HCT116 (cell line): ENCODE data around the gene NRAP. TPM values are rescaled to one million over a fixed set of nuclear protein-coding genes. Genes with fewer than 3 reads are reported as not detected.

Source experiments
- ATAC-seq: fragments of 200-7000 bp; cut with Tn5 transposase; 2 replicates; pipeline ENCODE4 v1.9.1; 2020; ENCODE audit warnings: mild to moderate bottlenecking, moderate library complexity
- BruUV-seq: library from RNA; stranded (reverse); fragments of 400-500 nt; replicated peaks from 2 replicates; lab custom pipeline; 2021; lab: Mats Ljungman, UMichigan
- CTCF ChIA-PET: fragments of 300-600 bp; sonication (Branson Sonifier 250); formaldehyde crosslinking; loops from one replicate; lab custom pipeline; 2021; ENCODE audit warnings: antibody characterized with exemption; lab: Charles Lee
- POLR2A ChIA-PET: fragments of 300-600, 350-600 bp; sonication (Branson Sonifier 250); formaldehyde crosslinking; loops from one replicate; lab custom pipeline; 2021; ENCODE audit warnings: antibody characterized with exemption; lab: Charles Lee
- RAD21 ChIA-PET, 2 experiments: fragments of 300-600 bp; sonication (Branson Sonifier 250); formaldehyde crosslinking; loops; one replicate each; lab custom pipeline; 2023; ENCODE audit warnings: low total read pairs in 2 of 2; ENCODE audit not compliant: uncharacterized antibody in 2 of 2, unreplicated experiment in 2 of 2, low non-redundant PET in 1 of 2; lab: Charles Lee
- DNase-seq: peaks from one replicate; pipeline ENCODE4 v3.0.0-alpha.2; 2010; ENCODE audit warnings: low read depth, low spot score
- H2AFZ ChIP-seq: fragments of 200-600 bp; shearing (Covaris generic), sonication (generic); 2 replicates; pipeline ENCODE4 v1.6.1; 2017; ENCODE audit warnings: low read depth, mixed run types, mixed read lengths, antibody characterized with exemption, low read length; ENCODE audit not compliant: poor library complexity, severe bottlenecking
- H3K27ac ChIP-seq: 2 replicates; pipeline ENCODE4 v1.5.1; 2012; ENCODE audit warnings: low read depth, low read length
- H3K27me3 ChIP-seq: fragments of 200-600 bp; sonication (generic); 2 replicates; pipeline ENCODE4 v1.6.1; 2016; ENCODE audit warnings: mixed run types, low read length, mixed read lengths; ENCODE audit not compliant: insufficient read depth
- H3K36me3 ChIP-seq, 2 experiments: fragments of 200-500 bp in 1 of 2; fragments of 200-600 bp in 1 of 2; sonication (Bioruptor generic) in 1 of 2; sonication (generic) in 1 of 2; 2 replicates each; pipeline versions ENCODE4 v1.5.1 to v1.6.1; 2014 to 2016; ENCODE audit warnings: low read length in 2 of 2, inconsistent platforms in 1 of 2, mixed read lengths in 1 of 2, mixed run types in 1 of 2; ENCODE audit not compliant: insufficient read depth in 2 of 2, control insufficient read depth in 1 of 2
- H3K4me1 ChIP-seq, 2 experiments: fragments of 200-600 bp in 1 of 2; sonication (generic) in 1 of 2; 2 replicates each; pipeline versions ENCODE4 v1.5.1 to v1.6.1; 2012 to 2017; ENCODE audit warnings: low read length in 2 of 2, inconsistent platforms in 1 of 2, mild to moderate bottlenecking in 1 of 2, mixed read lengths in 1 of 2, mixed run types in 1 of 2, moderate library complexity in 1 of 2; ENCODE audit not compliant: insufficient read depth in 2 of 2, control insufficient read depth in 1 of 2
- H3K4me2 ChIP-seq: fragments of 200-600 bp; sonication (generic); 2 replicates; pipeline ENCODE4 v1.6.1; 2017; ENCODE audit warnings: mixed run types, low read length, mixed read lengths
- H3K4me3 ChIP-seq, 2 experiments: fragments of 200-600 bp in 1 of 2; sonication (generic) in 1 of 2; replicated peaks in 1 of 2; 2 replicates each; pipeline ENCODE4 v1.5.1; 2011 to 2016; ENCODE audit warnings: low read length in 2 of 2, control low read depth in 1 of 2, low read depth in 1 of 2, mild to moderate bottlenecking in 1 of 2, mixed read lengths in 1 of 2, mixed run types in 1 of 2
- H3K79me2 ChIP-seq: fragments of 200-600 bp; sonication (generic); 2 replicates; pipeline ENCODE4 v1.6.1; 2017; ENCODE audit warnings: mild to moderate bottlenecking, mixed run types, low read length, moderate library complexity, mixed read lengths; ENCODE audit not compliant: insufficient read depth
- H3K9ac ChIP-seq: fragments of 200-600 bp; sonication (generic); 2 replicates; pipeline ENCODE4 v1.6.1; 2016; ENCODE audit warnings: low read length, mixed read lengths
- H3K9me2 ChIP-seq: fragments of 200-600 bp; sonication (generic), shearing (Covaris generic); 2 replicates; pipeline ENCODE4 v1.6.1; 2017; ENCODE audit warnings: mixed run types, mild to moderate bottlenecking, moderate library complexity; ENCODE audit not compliant: insufficient read depth
- H3K9me3 ChIP-seq, 2 experiments: fragments of 200-500 bp in 1 of 2; fragments of 200-600 bp in 1 of 2; sonication (Bioruptor generic) in 1 of 2; sonication (generic) in 1 of 2; 2 replicates each; pipeline ENCODE4 v1.6.1; 2014 to 2017; ENCODE audit warnings: low read length in 2 of 2, mixed read lengths in 2 of 2, inconsistent platforms in 1 of 2, low read depth in 1 of 2, mild to moderate bottlenecking in 1 of 2, mixed run types in 1 of 2, moderate library complexity in 1 of 2; ENCODE audit not compliant: control insufficient read depth in 1 of 2, insufficient read depth in 1 of 2
- H4K20me1 ChIP-seq: fragments of 200-600 bp; sonication (generic), shearing (Covaris generic); 2 replicates; pipeline ENCODE4 v1.6.1; 2017; ENCODE audit warnings: mixed run types, mild to moderate bottlenecking, moderate library complexity; ENCODE audit not compliant: insufficient read depth
- ATF3 ChIP-seq: IDR thresholded peaks from 2 replicates; pipeline ENCODE4 v1.6.1; 2012
- CBX3 ChIP-seq: IDR thresholded peaks from 2 replicates; pipeline ENCODE4 v1.6.1; 2012; ENCODE audit warnings: low read depth
- EGR1 ChIP-seq: IDR thresholded peaks from 2 replicates; pipeline ENCODE4 v1.6.1; 2012; ENCODE audit warnings: low read depth
- ELF1 ChIP-seq: IDR thresholded peaks from 2 replicates; pipeline ENCODE4 v1.6.1; 2012; ENCODE audit warnings: low read depth, borderline replicate concordance
- EZH2 ChIP-seq: fragments of 200-600 bp; sonication (generic); IDR thresholded peaks from 2 replicates; pipeline ENCODE4 v1.6.1; 2017; ENCODE audit warnings: antibody characterized with exemption, mixed run types
- EZH2phosphoT487 ChIP-seq: fragments of 200-600 bp; IDR thresholded peaks from 2 replicates; pipeline ENCODE4 v1.6.1; 2018; ENCODE audit warnings: antibody characterized with exemption, borderline replicate concordance
- JUND ChIP-seq: IDR thresholded peaks from 2 replicates; pipeline ENCODE4 v1.6.1; 2012
- MAX ChIP-seq: IDR thresholded peaks from 2 replicates; pipeline ENCODE4 v1.6.1; 2012
- POLR2AphosphoS5 ChIP-seq: IDR thresholded peaks from 2 replicates; pipeline ENCODE4 v1.6.1; 2011; ENCODE audit warnings: mild to moderate bottlenecking, low read depth, low read length, moderate library complexity
- RAD21 ChIP-seq: IDR thresholded peaks from 2 replicates; pipeline ENCODE4 v1.6.1; 2012; ENCODE audit warnings: low read depth, mild to moderate bottlenecking
- SRF ChIP-seq: IDR thresholded peaks from 2 replicates; pipeline ENCODE4 v1.6.1; 2012; ENCODE audit warnings: low read depth
- TCF7L2 ChIP-seq: IDR thresholded peaks from 2 replicates; pipeline ENCODE4 v1.7.0; 2011; ENCODE audit warnings: borderline replicate concordance, inconsistent platforms; ENCODE audit not compliant: insufficient read depth, insufficient read length; ENCODE audit errors: extremely low read depth
- YY1 ChIP-seq: IDR thresholded peaks from 2 replicates; pipeline ENCODE4 v1.6.1; 2011; ENCODE audit warnings: low read length, low read depth, moderate library complexity, mild to moderate bottlenecking; ENCODE audit not compliant: insufficient replicate concordance; ENCODE audit errors: extremely low read depth
- ZNF274 ChIP-seq: fragments of 200-500 bp; sonication (Bioruptor generic); IDR thresholded peaks from 2 replicates; pipeline ENCODE4 v1.6.1; 2014; ENCODE audit warnings: mild to moderate bottlenecking, low read depth, low read length, inconsistent platforms
- intact Hi-C: fragments of 100-400 bp; cut with micrococcal nuclease; formaldehyde crosslinking; loops from 2 replicates; pipeline ENCODE4 v1.10.0; 2022
- total RNA-seq: library from RNA; stranded (reverse); gene quantifications from one replicate; pipeline ENCODE4 v1.2.1, GENCODE V29; 2021; ENCODE audit not compliant: unreplicated experiment

The NRAP gene
- total RNA-seq, 1 experiment from 2014 or later = not detected

- RAD21 ChIA-PET = interaction anchor here in 1 of 2 experiments (0.6 kb wide), 1 partner anchor 70 kb away, joined by 3 read pairs; no protein-coding TSS in a partner anchor
- Histone ChIP-seq H2AFZ (no peak overlapping the region), H3K36me3 (no peaks in the 10 kb centered on the region), H3K9me3 (no peaks in the 10 kb centered on the region), H3K4me1 (no peaks in the 10 kb centered on the region), H3K79me2 (no peaks in the 10 kb centered on the region; the same call in 1 of the 2 replicates), H3K4me3 (no peak overlapping the region), H3K9me2 (no peaks in the 10 kb centered on the region), H3K9ac (no peak overlapping the region), H4K20me1 (no peaks in the 10 kb centered on the region), H3K27ac (no peak overlapping the region), H3K4me2 (no peak overlapping the region), H3K27me3 (no peaks in the 10 kb centered on the region)
- ATAC-seq (no peak), DNase-seq (no peak)
- POLR2A ChIA-PET = no interaction called here
- TF ChIP-seq ZNF274 (no peak), JUND (no peak)
- BruUV-seq = no TSS peak
- CTCF ChIA-PET = no interaction called here
- intact Hi-C loops = loop anchor here (5.0 to 10.0 kb wide), 3 partner anchors 91 to 1418 kb away; no protein-coding TSS in a partner anchor
These were observed 42.8 kb upstream of the NRAP start for GRCh38 chr10:113706623-113707022.

- Histone ChIP-seq H3K4me1 (no peaks in the 10 kb centered on the region), H3K9me2 (no peaks in the 10 kb centered on the region), H3K4me3 (no peak overlapping the region), H4K20me1 (no peaks in the 10 kb centered on the region), H3K79me2 (no peaks in the 10 kb centered on the region; the same call in 1 of the 2 replicates), H3K27me3 (no peaks in the 10 kb centered on the region), H3K9me3 (no peaks in the 10 kb centered on the region), H3K27ac (no peak overlapping the region), H3K9ac (no peak overlapping the region), H3K4me2 (no peak overlapping the region), H3K36me3 (no peaks in the 10 kb centered on the region), H2AFZ (no peak overlapping the region)
- ChIA-PET CTCF (interaction anchor here (0.6 to 1.0 kb wide), 5 partner anchors 93 to 599 kb away, joined by 3 read pairs; partner anchors contain the start of gene CCDC186), RAD21 (interaction anchor here in 1 of 2 experiments (0.8 kb wide), 1 partner anchor 397 kb away, joined by 6 read pairs; no protein-coding TSS in a partner anchor), POLR2A (no interaction called here)
- ATAC-seq (no peak), DNase-seq (no peak)
- intact Hi-C loops = loop anchor here (1.0 to 10.0 kb wide), 4 partner anchors 92 to 1420 kb away; no protein-coding TSS in a partner anchor
- no peak for TF ChIP-seq YY1
- TF ChIP-seq JUND = no peak
- TF ChIP-seq TCF7L2 = no peak
- no peak for TF ChIP-seq EZH2
- TF ChIP-seq ELF1 = no peak
- no peak for TF ChIP-seq EZH2phosphoT487
- TF ChIP-seq ZNF274 = no peak
- no peak for TF ChIP-seq RAD21
- no peak for TF ChIP-seq ATF3
- no peak for TF ChIP-seq CBX3
- TF ChIP-seq SRF = no peak
- TF ChIP-seq MAX = no peak
- TF ChIP-seq EGR1 = no peak
- TF ChIP-seq POLR2AphosphoS5 = no peak
- no TSS peak for BruUV-seq
These were observed 41.5 kb upstream of the NRAP start for GRCh38 chr10:113705344-113705652.
